GM12878 (cell line): ENCODE results near the gene GOLGA7B. TPM values are rescaled to one million over a fixed set of nuclear protein-coding genes. Genes with fewer than 3 reads are reported as not detected.

Source experiments
- ATAC-seq: fragments of 200-7000 bp; cut with Tn5 transposase; 3 replicates; pipeline ENCODE4 v1.9.1; 2020; ENCODE audit warnings: mild to moderate bottlenecking, moderate library complexity
- BruUV-seq: library from RNA; stranded (reverse); fragments of 400-500 nt; replicated peaks from 2 replicates; lab custom pipeline; 2021; lab: Mats Ljungman, UMichigan
- CTCF ChIA-PET: fragments of 300-600 bp; sonication (Branson Sonifier 250); formaldehyde crosslinking; extraction: SDS; loops from one replicate; lab custom pipeline; 2021; ENCODE audit warnings: inconsistent platforms; lab: Yijun Ruan, JAX
- POLR2A ChIA-PET: fragments of 350-600 bp; formaldehyde crosslinking; extraction: SDS; loops from one replicate; lab custom pipeline; 2021; ENCODE audit warnings: inconsistent platforms; lab: Charles Lee
- RAD21 ChIA-PET: fragments of 300-600 bp; sonication (Branson Sonifier 250); formaldehyde crosslinking; loops from one replicate; lab custom pipeline; 2023; ENCODE audit warnings: antibody characterized with exemption; ENCODE audit not compliant: unreplicated experiment; lab: Charles Lee
- SMC1A ChIA-PET: fragments of 300-600 bp; sonication (Branson Sonifier 250); formaldehyde crosslinking; loops from one replicate; lab custom pipeline; 2023; ENCODE audit not compliant: unreplicated experiment, uncharacterized antibody; lab: Charles Lee
- DNase-seq: peaks from one replicate; pipeline ENCODE4 v3.0.0-alpha.2; 2011; ENCODE audit warnings: low read depth, low spot score
- FAIRE-seq: peaks from 3 replicates; lab custom pipeline; 2011; peaks lifted over from hg19 to GRCh38; lab: Jason Lieb, UNC
- H2AFZ ChIP-seq: 2 replicates; pipeline ENCODE4 v1.6.0; 2011; ENCODE audit warnings: low read depth, low read length, control low read depth; ENCODE audit not compliant: control insufficient read depth
- H3K27ac ChIP-seq: 2 replicates; pipeline ENCODE4 v1.5.1; 2011; ENCODE audit warnings: control low read depth; ENCODE audit not compliant: control insufficient read depth, insufficient read depth
- H3K27me3 ChIP-seq, 2 experiments: replicated peaks in 1 of 2; 2 replicates each; pipeline versions ENCODE4 v1.6.0 to v1.6.1; 2011; ENCODE audit warnings: low read length in 1 of 2; ENCODE audit not compliant: control insufficient read depth in 2 of 2, insufficient read depth in 2 of 2
- H3K36me3 ChIP-seq, 2 experiments: 2 replicates each; pipeline ENCODE4 v1.5.1; 2011; ENCODE audit warnings: low read length in 1 of 2; ENCODE audit not compliant: control insufficient read depth in 2 of 2, insufficient read depth in 2 of 2
- H3K4me1 ChIP-seq: 2 replicates; pipeline ENCODE4 v1.6.1; 2011; ENCODE audit warnings: mild to moderate bottlenecking, low read length, moderate library complexity, mixed read lengths; ENCODE audit not compliant: control insufficient read depth, insufficient read depth
- H3K4me2 ChIP-seq: 2 replicates; pipeline ENCODE4 v1.6.0; 2011; ENCODE audit warnings: control low read depth; ENCODE audit not compliant: control insufficient read depth, insufficient read depth
- H3K4me3 ChIP-seq: fragments of 200-600 bp; sonication (generic); 2 replicates; pipeline ENCODE4 v1.5.1; 2016
- H3K79me2 ChIP-seq: 2 replicates; pipeline ENCODE4 v1.6.0; 2011; ENCODE audit warnings: low read length; ENCODE audit not compliant: control insufficient read depth, insufficient read depth
- H3K9ac ChIP-seq: 2 replicates; pipeline ENCODE4 v1.8.0; 2011; ENCODE audit warnings: low read length, control low read depth, mixed read lengths; ENCODE audit not compliant: control insufficient read depth, insufficient read depth
- H3K9me3 ChIP-seq: replicated peaks from 3 replicates; pipeline ENCODE4 v1.5.1; 2011; ENCODE audit warnings: mild to moderate bottlenecking, low read length; ENCODE audit not compliant: control insufficient read depth, insufficient read depth
- H4K20me1 ChIP-seq: 2 replicates; pipeline ENCODE4 v1.6.0; 2011; ENCODE audit not compliant: control insufficient read depth, insufficient read depth
- CHD4 ChIP-seq: fragments of 200-600 bp; sonication (generic); IDR thresholded peaks from 2 replicates; pipeline ENCODE4 v1.6.1; 2016; ENCODE audit warnings: mild to moderate bottlenecking
- IKZF1 ChIP-seq: fragments of 450-650 bp; conservative IDR thresholded peaks from 2 replicates; pipeline ENCODE4 v1.6.1; 2017; ENCODE audit warnings: antibody characterized with exemption, mild to moderate bottlenecking
- MTA3 ChIP-seq: IDR thresholded peaks from 2 replicates; pipeline ENCODE4 v1.6.1; 2012; ENCODE audit warnings: low read length, inconsistent platforms, borderline replicate concordance
- NBN ChIP-seq: fragments of 450-650 bp; IDR thresholded peaks from 2 replicates; pipeline ENCODE4 v1.6.1; 2016
- NFIC ChIP-seq: IDR thresholded peaks from 2 replicates; pipeline ENCODE4 v1.6.1; 2012; ENCODE audit warnings: low read depth, mild to moderate bottlenecking, inconsistent platforms, low read length, moderate library complexity
- SMARCA5 ChIP-seq: fragments of 450-650 bp; IDR thresholded peaks from 2 replicates; pipeline ENCODE4 v1.6.1; 2017; ENCODE audit warnings: mild to moderate bottlenecking
- TARDBP ChIP-seq: IDR thresholded peaks from 2 replicates; pipeline ENCODE4 v1.6.1; 2016; ENCODE audit warnings: borderline replicate concordance
- TCF7 ChIP-seq: IDR thresholded peaks from 2 replicates; pipeline ENCODE4 v1.6.1; 2014; ENCODE audit warnings: antibody characterized with exemption, borderline replicate concordance
- WGBS: methylation state at CpG from one replicate; pipeline ENCODE4 v1.1.6; 2016; ENCODE audit warnings: low lambda C conversion rate; ENCODE audit not compliant: insufficient replicate concordance, insufficient coverage; ENCODE audit errors: missing lambda C conversion rate; 5-methylcytosine and 5-hydroxymethylcytosine counted together
- in situ Hi-C: fragments of 300-500 bp; cut with MboI; formaldehyde crosslinking; loops from 9 replicates; pipeline ENCODE4 v1.14.3; 2018; ENCODE audit warnings: mixed read lengths
- intact Hi-C: fragments of 100-400 bp; cut with micrococcal nuclease; formaldehyde crosslinking; loops from one replicate; pipeline ENCODE4 v1.14.2; 2022; ENCODE audit not compliant: unreplicated experiment
- polyA plus RNA-seq, 11 experiments: library from polyadenylated mRNA; depleted of rRNA in 4 of 11; unstranded in 6 of 11; stranded (reverse) in 5 of 11; fragments of >200 nt; fragmentation: Nextera tagmentation in 4 of 11; fragmentation: Illumina TruSeq in 1 of 11; extraction: Ambion mirVana in 4 of 11; extraction: Trizol in 1 of 11; gene quantifications; 1 replicate in 1 of 11; 2 replicates in 10 of 11; pipeline versions ENCODE4 v1.2.1 to v1.2.3, GENCODE V29; 2011 to 2016; ENCODE audit warnings: inconsistent platforms in 2 of 11, missing spikeins in 2 of 11, low read depth in 1 of 11
- total RNA-seq, 4 experiments: library from RNA; depleted of rRNA in 3 of 4; stranded (reverse); fragments of >200 nt in 3 of 4; fragmentation: Illumina TruSeq in 1 of 4; extraction: Trizol in 1 of 4; gene quantifications; 2 replicates each; pipeline versions ENCODE4 v1.2.1 to v1.2.3, GENCODE V29; 2013 to 2021
- TF ChIP-seq, protein P1 (sequence below): fragments of 450-650 bp; IDR thresholded peaks from 2 replicates; pipeline ENCODE4 v1.6.1; 2017; ENCODE audit warnings: low read depth, mild to moderate bottlenecking, moderate library complexity
- TF ChIP-seq, protein P2 (sequence below): fragments of 450-650 bp; formaldehyde crosslinking; IDR thresholded peaks from 2 replicates; pipeline ENCODE4 v1.4.0; 2020; ENCODE audit warnings: mild to moderate bottlenecking, moderate library complexity
- TF ChIP-seq, protein P3 (sequence below): IDR thresholded peaks from 2 replicates; pipeline ENCODE4 v1.6.1; 2012; ENCODE audit warnings: low read depth, low read length, improper control_type of control experiment
- TF ChIP-seq, protein P4 (sequence below): fragments of 450-650 bp; IDR thresholded peaks from 2 replicates; pipeline ENCODE4 v1.6.1; 2017; ENCODE audit warnings: antibody characterized with exemption, mild to moderate bottlenecking, moderate library complexity

GOLGA7B gene
- total and polyA plus RNA-seq, 10 of the 15 experiments (the other 5 are each of a cell fraction or from before 2014, with no cell fraction given): 0.01 to 0.02 (median 0.01) TPM; not detected in 7

DNA sequence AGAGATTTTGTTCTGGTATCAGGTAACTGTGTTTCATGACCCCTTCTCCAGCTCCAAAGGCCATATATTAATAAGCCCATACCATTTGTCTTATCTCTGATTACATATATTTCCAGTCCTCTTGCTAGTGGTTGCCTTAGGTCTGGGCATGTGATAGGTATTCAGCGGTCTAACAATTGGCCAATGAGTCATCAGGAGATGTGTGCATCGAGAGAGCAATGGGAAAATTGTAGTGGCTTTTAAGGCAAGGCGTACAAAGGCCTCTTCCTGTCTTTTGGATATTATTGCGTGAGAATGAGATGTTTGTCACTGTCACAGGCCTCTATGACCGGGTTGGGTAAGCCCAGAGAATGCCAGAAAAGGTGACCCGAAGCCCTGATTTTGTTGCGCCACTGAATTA lies 39.2 kb upstream of the GOLGA7B start (continued):
- no peak for TF ChIP-seq SMARCA5
- TF ChIP-seq, protein P1, sequence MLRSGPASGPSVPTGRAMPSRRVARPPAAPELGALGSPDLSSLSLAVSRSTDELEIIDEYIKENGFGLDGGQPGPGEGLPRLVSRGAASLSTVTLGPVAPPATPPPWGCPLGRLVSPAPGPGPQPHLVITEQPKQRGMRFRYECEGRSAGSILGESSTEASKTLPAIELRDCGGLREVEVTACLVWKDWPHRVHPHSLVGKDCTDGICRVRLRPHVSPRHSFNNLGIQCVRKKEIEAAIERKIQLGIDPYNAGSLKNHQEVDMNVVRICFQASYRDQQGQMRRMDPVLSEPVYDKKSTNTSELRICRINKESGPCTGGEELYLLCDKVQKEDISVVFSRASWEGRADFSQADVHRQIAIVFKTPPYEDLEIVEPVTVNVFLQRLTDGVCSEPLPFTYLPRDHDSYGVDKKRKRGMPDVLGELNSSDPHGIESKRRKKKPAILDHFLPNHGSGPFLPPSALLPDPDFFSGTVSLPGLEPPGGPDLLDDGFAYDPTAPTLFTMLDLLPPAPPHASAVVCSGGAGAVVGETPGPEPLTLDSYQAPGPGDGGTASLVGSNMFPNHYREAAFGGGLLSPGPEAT: no peak
- TF ChIP-seq, protein P2, sequence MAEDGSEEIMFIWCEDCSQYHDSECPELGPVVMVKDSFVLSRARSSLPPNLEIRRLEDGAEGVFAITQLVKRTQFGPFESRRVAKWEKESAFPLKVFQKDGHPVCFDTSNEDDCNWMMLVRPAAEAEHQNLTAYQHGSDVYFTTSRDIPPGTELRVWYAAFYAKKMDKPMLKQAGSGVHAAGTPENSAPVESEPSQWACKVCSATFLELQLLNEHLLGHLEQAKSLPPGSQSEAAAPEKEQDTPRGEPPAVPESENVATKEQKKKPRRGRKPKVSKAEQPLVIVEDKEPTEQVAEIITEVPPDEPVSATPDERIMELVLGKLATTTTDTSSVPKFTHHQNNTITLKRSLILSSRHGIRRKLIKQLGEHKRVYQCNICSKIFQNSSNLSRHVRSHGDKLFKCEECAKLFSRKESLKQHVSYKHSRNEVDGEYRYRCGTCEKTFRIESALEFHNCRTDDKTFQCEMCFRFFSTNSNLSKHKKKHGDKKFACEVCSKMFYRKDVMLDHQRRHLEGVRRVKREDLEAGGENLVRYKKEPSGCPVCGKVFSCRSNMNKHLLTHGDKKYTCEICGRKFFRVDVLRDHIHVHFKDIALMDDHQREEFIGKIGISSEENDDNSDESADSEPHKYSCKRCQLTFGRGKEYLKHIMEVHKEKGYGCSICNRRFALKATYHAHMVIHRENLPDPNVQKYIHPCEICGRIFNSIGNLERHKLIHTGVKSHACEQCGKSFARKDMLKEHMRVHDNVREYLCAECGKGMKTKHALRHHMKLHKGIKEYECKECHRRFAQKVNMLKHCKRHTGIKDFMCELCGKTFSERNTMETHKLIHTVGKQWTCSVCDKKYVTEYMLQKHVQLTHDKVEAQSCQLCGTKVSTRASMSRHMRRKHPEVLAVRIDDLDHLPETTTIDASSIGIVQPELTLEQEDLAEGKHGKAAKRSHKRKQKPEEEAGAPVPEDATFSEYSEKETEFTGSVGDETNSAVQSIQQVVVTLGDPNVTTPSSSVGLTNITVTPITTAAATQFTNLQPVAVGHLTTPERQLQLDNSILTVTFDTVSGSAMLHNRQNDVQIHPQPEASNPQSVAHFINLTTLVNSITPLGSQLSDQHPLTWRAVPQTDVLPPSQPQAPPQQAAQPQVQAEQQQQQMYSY (CRISPR knock-in tag): no peak
- TF ChIP-seq MTA3: no peak
- no peak for TF ChIP-seq TARDBP

DNA sequence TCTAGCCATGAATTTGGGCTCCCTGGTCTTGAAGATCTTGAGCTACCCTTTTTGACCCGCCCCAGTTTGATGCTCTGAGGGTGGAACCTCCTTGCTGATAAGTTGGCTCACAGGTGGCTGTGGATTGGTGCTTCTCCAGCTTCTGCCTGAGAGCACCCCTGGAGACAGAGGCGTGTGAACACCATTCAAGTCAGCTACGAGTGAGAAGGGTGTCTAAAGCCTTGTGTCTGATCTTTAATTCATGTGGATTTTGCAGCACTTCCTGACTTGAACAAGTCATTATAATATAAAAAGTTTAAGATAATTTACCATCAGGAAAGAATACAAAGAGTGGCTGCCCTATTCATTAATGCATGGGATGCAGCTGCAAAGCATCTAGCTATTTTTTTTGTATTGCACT lies 37.7 kb upstream of the GOLGA7B start:
- no peaks in the 10 kb centered on the region for H3K9me3 ChIP-seq
- CTCF ChIA-PET: no interaction called here
- intact Hi-C loops (no loop called here), in situ Hi-C loops (no loop called here)
- no peak overlapping the region for H2AFZ ChIP-seq
- H3K36me3 ChIP-seq: no peaks in the 10 kb centered on the region
- H3K9ac ChIP-seq: no peak overlapping the region
- POLR2A ChIA-PET: no interaction called here
- WGBS: 0% methylated on average over 3 of the region's 3 CpGs
- no peak overlapping the region for H3K27ac ChIP-seq
- SMC1A ChIA-PET: interaction anchor here (0.6 kb wide), 1 partner anchor 679 kb away, joined by 3 read pairs; no protein-coding TSS in a partner anchor
- RAD21 ChIA-PET: no interaction called here
- no TSS peak for BruUV-seq
- no peak for DNase-seq
- H3K79me2 ChIP-seq: no peaks in the 10 kb centered on the region
- H4K20me1 ChIP-seq: no peaks in the 10 kb centered on the region
- H3K4me1 ChIP-seq: no peaks in the 10 kb centered on the region
- no peak for FAIRE-seq
- TF ChIP-seq NBN (no peak), TCF7 (no peak), IKZF1 (no peak), NFIC (no peak), CHD4 (no peak)
- TF ChIP-seq, protein P3, sequence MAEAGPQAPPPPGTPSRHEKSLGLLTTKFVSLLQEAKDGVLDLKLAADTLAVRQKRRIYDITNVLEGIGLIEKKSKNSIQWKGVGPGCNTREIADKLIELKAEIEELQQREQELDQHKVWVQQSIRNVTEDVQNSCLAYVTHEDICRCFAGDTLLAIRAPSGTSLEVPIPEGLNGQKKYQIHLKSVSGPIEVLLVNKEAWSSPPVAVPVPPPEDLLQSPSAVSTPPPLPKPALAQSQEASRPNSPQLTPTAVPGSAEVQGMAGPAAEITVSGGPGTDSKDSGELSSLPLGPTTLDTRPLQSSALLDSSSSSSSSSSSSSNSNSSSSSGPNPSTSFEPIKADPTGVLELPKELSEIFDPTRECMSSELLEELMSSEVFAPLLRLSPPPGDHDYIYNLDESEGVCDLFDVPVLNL: no peak
- TF ChIP-seq, protein P4, sequence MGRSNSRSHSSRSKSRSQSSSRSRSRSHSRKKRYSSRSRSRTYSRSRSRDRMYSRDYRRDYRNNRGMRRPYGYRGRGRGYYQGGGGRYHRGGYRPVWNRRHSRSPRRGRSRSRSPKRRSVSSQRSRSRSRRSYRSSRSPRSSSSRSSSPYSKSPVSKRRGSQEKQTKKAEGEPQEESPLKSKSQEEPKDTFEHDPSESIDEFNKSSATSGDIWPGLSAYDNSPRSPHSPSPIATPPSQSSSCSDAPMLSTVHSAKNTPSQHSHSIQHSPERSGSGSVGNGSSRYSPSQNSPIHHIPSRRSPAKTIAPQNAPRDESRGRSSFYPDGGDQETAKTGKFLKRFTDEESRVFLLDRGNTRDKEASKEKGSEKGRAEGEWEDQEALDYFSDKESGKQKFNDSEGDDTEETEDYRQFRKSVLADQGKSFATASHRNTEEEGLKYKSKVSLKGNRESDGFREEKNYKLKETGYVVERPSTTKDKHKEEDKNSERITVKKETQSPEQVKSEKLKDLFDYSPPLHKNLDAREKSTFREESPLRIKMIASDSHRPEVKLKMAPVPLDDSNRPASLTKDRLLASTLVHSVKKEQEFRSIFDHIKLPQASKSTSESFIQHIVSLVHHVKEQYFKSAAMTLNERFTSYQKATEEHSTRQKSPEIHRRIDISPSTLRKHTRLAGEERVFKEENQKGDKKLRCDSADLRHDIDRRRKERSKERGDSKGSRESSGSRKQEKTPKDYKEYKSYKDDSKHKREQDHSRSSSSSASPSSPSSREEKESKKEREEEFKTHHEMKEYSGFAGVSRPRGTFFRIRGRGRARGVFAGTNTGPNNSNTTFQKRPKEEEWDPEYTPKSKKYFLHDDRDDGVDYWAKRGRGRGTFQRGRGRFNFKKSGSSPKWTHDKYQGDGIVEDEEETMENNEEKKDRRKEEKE: no peak
- no peak for ATAC-seq
- H3K4me2 ChIP-seq: no peak overlapping the region
- H3K27me3 ChIP-seq: peaks cover 2 to 5% of the 10 kb centered on the region in 2 experiments
- H3K4me3 ChIP-seq: no peak overlapping the region
